NCI-H524 (cell line): ENCODE results near the gene GSK3B.
"Not testable (repeated sequence)": the region's sequence is repeated elsewhere in the genome, so short reads cannot be mapped to it uniquely, and the experiment has no call there.

Experiments
- DNase-seq, 2 experiments: peaks; one replicate each; lab custom pipeline; 2025; lab: John Stamatoyannopoulos, UW

The GSK3B gene

GRCh38 chr3:119934249-119934648, 160.0 kb downstream of the GSK3B start:
- DNase-seq = no peak

- no peak for DNase-seq
Measured at GRCh38 chr3:119933207-119933606, 161.0 kb downstream of the GSK3B start.

GRCh38 chr3:119930286-119930685, 164.0 kb downstream of the GSK3B start:
- no peak for DNase-seq

- DNase-seq = no peak
Measured at GRCh38 chr3:119927190-119927589, 167.1 kb downstream of the GSK3B start.

- no peak for DNase-seq
Measured at GRCh38 chr3:119924111-119925094, 169.8 kb downstream of the GSK3B start.

- DNase-seq = no peak
Measured at GRCh38 chr3:119918992-119919933, 175.0 kb downstream of the GSK3B start.

- no peak for DNase-seq
Measured at GRCh38 chr3:119913021-119913420, 181.2 kb downstream of the GSK3B start.

- DNase-seq = no peak
Measured at GRCh38 chr3:119912220-119912619, 182.0 kb downstream of the GSK3B start.

- DNase-seq = no peak
Measured at GRCh38 chr3:119911748-119912147, 182.5 kb downstream of the GSK3B start.

GRCh38 chr3:119902061-119902460, 192.2 kb downstream of the GSK3B start:
- no peak for DNase-seq

GRCh38 chr3:119901148-119901547, 193.1 kb downstream of the GSK3B start:
- no peak for DNase-seq

GRCh38 chr3:119899192-119899511, 195.1 kb downstream of the GSK3B start:
- no peak for DNase-seq

GRCh38 chr3:119898478-119899191, 195.6 kb downstream of the GSK3B start:
- no peak for DNase-seq

GRCh38 chr3:119894195-119894594, 200.1 kb downstream of the GSK3B start:
- DNase-seq = no peak

- no peak for DNase-seq
Measured at GRCh38 chr3:119893769-119894168, 200.5 kb downstream of the GSK3B start.

- DNase-seq = peak; percentile 64 to 83
Measured at GRCh38 chr3:119891944-119892721, 202.1 kb downstream of the GSK3B start.

- not testable (repeated sequence) for DNase-seq
Measured at GRCh38 chr3:119888681-119889080, 205.6 kb downstream of the GSK3B start.

GRCh38 chr3:119885746-119886530, 208.3 kb downstream of the GSK3B start:
- DNase-seq = no peak

GRCh38 chr3:119884161-119884557, 210.1 kb downstream of the GSK3B start:
- no peak for DNase-seq

- no peak for DNase-seq
Measured at GRCh38 chr3:119883461-119884160, 210.6 kb downstream of the GSK3B start.
